Spleen (tissue), 7 donors: ENCODE data around the gene TRMT44.

ENCODE experiments used
- CTCF ChIP-seq, 11 experiments: fragments of 200-600 bp in 7 of 11; fragments of 450-650 bp in 4 of 11; sonication (generic) in 4 of 11; IDR thresholded peaks in 8 of 11; conservative IDR thresholded peaks in 3 of 11; 1 replicate in 7 of 11; 2 replicates in 4 of 11; pipeline versions ENCODE4 v1.4.0 to v1.8.0; 2016 to 2021; ENCODE audit warnings: antibody characterized with exemption in 11 of 11, inconsistent platforms in 4 of 11, mild to moderate bottlenecking in 1 of 11
- POLR2A ChIP-seq, 3 donors: fragments of 450-650 bp; IDR thresholded peaks; one replicate each; pipeline ENCODE4 v1.5.1; 2017; ENCODE audit warnings: antibody characterized with exemption in 3 of 3, mild to moderate bottlenecking in 1 of 3
- POLR2AphosphoS5 ChIP-seq, 3 donors: sonication (generic); formaldehyde crosslinking; IDR thresholded peaks; one replicate each; pipeline ENCODE4 v1.5.1; 2017; ENCODE audit warnings: antibody characterized with exemption in 3 of 3
- donor health status: DM: no; HTN: no; CAD: no; lungs with moderate emphysema.
- donor health status: DM: no; HTN: no; CAD: no.
- donor health status: DM: no; HTN: no; CAD: no.

GRCh38 chr4:8446122-8446521, 5.5 kb downstream of the TRMT44 start:
- TF ChIP-seq CTCF (IDR thresholded peaks at IDR 0.05 in 8 of 11, conservative IDR thresholded peaks at IDR 0.05 in 3 of 11) = no peak
- no peak for TF ChIP-seq POLR2A (IDR thresholded peaks at IDR 0.05)
- no peak for TF ChIP-seq POLR2AphosphoS5 (IDR thresholded peaks at IDR 0.05)
